ENCODE data around the gene FHIT.

Gene FHIT

GRCh38 chr3:60243456-60243855 lies 1007.8 kb downstream of the FHIT start:
- no peak for DNase-seq

GRCh38 chr3:60240492-60240891 lies 1010.8 kb downstream of the FHIT start:
- DNase-seq, result no peak

GRCh38 chr3:60238550-60238949 lies 1012.7 kb downstream of the FHIT start:
- DNase-seq, result no peak

- DNase-seq, result no peak
Observed at GRCh38 chr3:60229502-60229901, 1021.8 kb downstream of the FHIT start.

GRCh38 chr3:60228823-60229222 lies 1022.4 kb downstream of the FHIT start:
- DNase-seq, result no peak

GRCh38 chr3:60226912-60227311 lies 1024.3 kb downstream of the FHIT start:
- no peak for DNase-seq

- DNase-seq, result no peak
Observed at GRCh38 chr3:60225848-60226247, 1025.4 kb downstream of the FHIT start.

- DNase-seq, result no peak
Observed at GRCh38 chr3:60220768-60221167, 1030.5 kb downstream of the FHIT start.

- DNase-seq, result no peak
Observed at GRCh38 chr3:60219501-60219900, 1031.8 kb downstream of the FHIT start.

GRCh38 chr3:60217156-60217911 lies 1033.9 kb downstream of the FHIT start:
- DNase-seq, result no peak

GRCh38 chr3:60216462-60217075 lies 1034.7 kb downstream of the FHIT start:
- no peak for DNase-seq

- no peak for DNase-seq
Observed at GRCh38 chr3:60215946-60216345, 1035.3 kb downstream of the FHIT start.

GRCh38 chr3:60207905-60208304 lies 1043.3 kb downstream of the FHIT start:
- DNase-seq, result no peak

- DNase-seq, result no peak
Observed at GRCh38 chr3:60206206-60206605, 1045.0 kb downstream of the FHIT start.

- no peak for DNase-seq
Observed at GRCh38 chr3:60202052-60202726, 1049.1 kb downstream of the FHIT start.

GRCh38 chr3:60199306-60199705 lies 1051.9 kb downstream of the FHIT start:
- DNase-seq, result no peak

- DNase-seq, result no peak
Observed at GRCh38 chr3:60198179-60198720, 1053.0 kb downstream of the FHIT start.

- no peak for DNase-seq
Observed at GRCh38 chr3:60192297-60193114, 1058.7 kb downstream of the FHIT start.

- DNase-seq, result no peak
Observed at GRCh38 chr3:60190073-60190472, 1061.2 kb downstream of the FHIT start.

- no peak for DNase-seq
Observed at GRCh38 chr3:60189304-60189703, 1061.9 kb downstream of the FHIT start.

GRCh38 chr3:60188803-60189202 lies 1062.4 kb downstream of the FHIT start:
- DNase-seq, result no peak

- DNase-seq, result no peak
Observed at GRCh38 chr3:60187343-60187742, 1063.9 kb downstream of the FHIT start.

- no peak for DNase-seq
Observed at GRCh38 chr3:60186359-60186758, 1064.9 kb downstream of the FHIT start.
